ENCODE data around the gene SLC29A1. TPM values are rescaled to one million over a fixed set of nuclear protein-coding genes. Genes with fewer than 3 reads are reported as not detected.

SLC29A1 gene
- total RNA-seq, 1 donor, result 26.9 TPM

DNA sequence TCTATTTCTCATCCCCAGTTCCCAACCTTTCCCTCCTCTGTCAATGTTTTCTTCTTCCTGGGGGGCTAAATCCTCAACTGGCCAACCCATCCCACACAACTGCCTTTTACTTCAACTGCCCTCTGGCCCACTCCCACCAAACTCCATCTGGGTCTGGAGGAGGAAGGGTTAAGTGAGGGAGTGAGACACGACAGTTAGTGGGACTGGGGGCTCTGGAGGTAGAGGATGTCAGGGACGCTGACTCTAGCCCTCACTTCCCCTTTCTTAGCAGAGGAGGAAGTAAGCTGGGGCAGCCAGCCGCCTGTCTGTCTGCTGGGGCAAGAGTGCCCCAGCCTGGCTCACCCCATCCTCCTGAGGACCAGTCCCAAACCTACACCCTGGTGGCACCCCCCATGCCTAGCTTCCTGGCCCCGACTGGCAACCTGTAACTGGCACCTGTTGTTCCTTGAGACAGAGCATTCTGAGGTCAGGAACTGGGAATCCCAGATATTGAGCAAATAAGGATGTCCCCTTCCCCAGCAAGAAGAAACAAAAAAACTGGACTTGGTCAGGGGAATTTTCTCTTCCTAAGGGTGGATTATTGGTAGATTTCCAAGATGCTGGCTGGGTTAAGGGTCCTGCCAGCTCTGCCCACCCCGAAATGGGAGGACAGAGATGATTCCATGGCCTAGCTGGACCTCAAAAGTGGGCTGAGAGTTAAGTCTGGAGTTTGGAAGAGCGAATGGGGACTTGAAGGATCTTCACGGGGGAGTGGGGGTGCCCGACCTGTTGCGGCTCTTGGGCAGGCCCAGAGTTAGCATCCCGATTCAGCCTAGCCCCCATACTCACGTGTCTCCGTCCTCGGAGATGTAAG lies 41.0 kb downstream of the SLC29A1 start:
- peak in 2 of 3 donors; percentile 84 to 89 for DNase-seq (ENCODE audit: low read depth in 2 of 3, low spot score in 2 of 3)

DNA sequence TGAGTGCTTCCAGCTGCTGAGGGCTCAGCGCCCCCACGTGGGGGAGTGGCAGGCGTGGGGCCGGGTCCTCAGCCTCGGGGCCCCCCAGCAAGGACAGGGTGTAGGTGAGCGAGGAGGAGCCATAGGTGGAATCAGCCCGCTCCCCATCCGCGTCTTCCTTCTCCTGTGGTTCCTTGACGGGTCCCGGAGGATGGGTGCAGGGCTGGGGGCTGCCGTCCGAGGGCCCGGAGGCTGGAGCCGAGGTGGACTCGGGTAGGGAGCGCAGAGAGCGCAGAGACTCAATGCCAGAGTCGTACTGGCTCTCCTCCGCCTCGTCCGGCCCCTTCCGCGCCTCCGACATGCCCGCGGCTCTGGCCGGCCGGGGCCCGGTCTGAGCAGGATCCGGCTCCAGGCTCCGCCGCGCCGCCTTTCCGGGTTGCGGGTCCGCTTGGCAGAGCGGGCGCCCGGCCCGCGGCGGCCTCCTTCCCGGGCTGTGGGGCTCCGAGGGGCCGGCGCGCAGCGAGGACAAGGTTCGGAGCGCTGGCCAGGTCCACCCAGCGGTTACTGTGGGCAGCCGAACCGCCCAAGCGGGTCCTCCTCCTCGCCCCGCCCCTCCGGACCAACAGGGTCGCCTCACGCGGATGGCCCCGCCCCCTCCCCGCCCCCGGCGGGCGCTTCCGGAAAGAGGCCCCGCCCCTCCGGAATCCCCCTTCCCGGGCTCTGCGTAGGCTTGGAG lies 41.8 kb downstream of the SLC29A1 start, which contains the start of gene NFKBIE:
Gene NFKBIE (minus strand): TSS at position 545 of the 715 bp plus-strand sequence. CDS start 205 bp downstream, at position 340.
- DNase-seq (ENCODE audit: low read depth in 2 of 3, low spot score in 2 of 3), result peak; percentile 89 to 94 (median 93)

DNA sequence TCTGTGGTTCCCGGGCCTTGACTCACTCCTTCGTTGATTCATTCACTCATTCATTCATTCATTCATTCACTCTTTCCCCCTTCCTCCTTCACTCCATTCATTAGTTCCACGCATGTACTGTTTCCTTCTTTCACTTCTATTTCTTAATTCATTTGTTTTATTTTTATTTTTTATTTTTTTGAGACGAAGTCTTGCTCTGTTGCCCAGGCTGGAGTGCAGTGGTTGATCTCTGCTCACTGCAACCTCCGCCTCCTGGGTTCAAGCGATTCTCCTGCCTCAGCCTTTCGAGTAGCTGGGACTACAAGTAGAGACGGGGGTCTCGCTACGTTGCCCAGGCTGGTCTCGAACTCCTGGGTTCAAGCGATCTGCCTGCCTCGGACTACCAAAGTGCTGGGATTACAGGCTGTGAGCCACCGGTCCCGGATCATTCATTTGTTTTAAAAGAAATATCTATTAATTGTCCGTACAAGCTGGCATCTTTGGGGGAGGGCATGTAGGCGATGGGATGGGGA lies 42.4 kb downstream of the SLC29A1 start:
- DNase-seq (ENCODE audit: low read depth in 2 of 3, low spot score in 2 of 3), result no peak

DNA sequence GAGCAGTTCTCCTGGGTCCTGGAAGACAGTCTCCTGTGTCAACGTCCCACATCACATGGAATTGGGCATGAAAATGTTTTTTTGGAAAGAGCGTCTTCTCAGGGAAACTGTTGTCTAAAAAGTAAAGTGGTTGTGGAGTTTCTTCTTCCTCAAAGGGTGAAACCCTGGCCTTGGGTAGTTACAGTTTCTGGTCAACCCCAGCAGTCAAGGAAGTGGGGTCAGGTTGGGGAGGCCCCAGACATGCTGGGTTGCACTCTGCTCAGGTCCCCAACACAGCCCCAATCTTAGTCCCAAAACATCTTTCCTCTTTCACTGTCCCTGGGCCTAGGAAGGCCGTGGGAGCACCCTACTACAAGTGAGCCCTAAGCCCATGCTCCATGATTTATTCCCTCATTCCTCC lies 43.0 kb downstream of the SLC29A1 start:
- DNase-seq (ENCODE audit: low read depth in 2 of 3, low spot score in 2 of 3), result no peak

DNA sequence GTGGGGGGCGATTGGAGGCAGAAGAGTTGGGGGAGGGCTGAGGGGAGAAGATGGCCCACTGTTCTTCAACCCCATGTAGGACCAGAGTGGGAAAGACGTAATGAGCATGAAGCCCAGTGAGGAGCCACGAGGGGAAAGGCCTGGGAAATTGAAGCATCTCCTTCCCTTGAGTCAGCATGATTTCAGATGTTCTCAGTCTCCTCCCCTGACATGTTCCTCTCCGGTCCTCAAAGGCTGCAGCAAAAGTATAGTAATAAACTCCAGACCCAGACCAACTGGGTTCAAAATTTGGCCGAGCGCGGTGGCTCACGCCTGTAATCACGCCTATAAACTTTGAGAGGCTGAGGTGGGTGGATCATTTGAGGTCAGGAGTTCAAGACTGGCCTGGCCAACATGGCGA lies 43.9 kb downstream of the SLC29A1 start:
- DNase-seq (ENCODE audit: low read depth in 2 of 3, low spot score in 2 of 3), result no peak

DNA sequence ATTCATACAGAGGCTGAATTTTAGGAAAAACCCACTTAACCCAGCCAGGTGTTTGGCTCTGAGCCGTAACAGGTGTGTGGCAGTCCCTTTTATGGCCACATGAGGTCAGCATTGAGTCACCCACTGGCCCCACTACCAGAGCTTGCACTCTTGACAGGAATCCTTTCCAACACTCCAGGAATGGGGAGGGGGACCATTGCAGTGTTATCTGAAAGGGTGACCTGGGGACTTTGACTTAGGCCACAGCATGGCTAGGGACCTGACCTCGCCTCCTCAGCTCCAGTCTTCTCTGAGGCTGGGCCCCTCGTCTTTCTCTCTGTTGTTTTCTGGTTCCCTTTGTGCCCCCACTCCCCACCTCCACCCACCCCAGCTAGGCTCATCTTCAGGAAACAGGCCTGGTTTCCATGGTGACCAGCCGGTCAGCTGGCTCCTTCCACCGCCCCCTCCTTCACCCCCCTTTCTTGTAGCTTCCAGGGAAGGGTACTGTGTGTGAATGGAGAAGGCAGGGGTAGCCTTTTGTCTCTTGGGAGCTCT lies 44.8 kb downstream of the SLC29A1 start:
- peak in 1 of 3 donors; percentile 56 for DNase-seq (ENCODE audit: low read depth in 2 of 3, low spot score in 2 of 3)

DNA sequence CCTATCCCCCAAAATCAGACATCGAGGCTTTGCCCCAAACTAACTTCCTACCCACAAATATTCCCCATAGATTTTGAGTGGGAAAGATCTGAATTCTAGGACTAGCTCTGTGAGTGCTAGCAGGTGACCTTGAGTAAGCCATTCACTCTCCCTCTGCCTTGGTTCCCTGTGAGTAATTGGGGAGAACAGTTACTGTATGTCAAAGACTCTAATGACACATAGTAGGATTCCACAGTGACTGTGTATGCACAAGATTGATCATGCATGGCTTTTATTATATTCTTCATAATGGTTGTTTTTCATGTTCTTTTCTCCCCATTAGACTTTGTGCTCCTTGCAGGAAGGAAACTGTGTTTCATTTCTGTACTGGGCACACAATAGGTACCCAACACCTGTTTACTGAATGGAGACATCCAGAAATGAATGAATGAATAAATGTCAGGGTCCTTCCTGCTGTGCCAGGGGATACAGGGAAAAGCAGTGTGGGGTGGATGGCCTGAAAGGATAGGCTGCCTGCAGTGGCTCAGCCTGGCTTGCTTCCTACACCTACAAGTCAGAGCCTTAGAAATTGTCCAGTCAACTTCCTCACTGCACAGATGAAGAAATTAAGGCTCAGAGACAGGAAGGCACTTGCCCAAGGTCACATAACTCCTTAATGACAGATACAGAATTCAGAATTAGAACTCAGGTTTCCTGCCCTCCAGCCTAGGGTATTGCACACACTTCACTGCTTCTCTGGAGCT lies 46.0 kb downstream of the SLC29A1 start:
- DNase-seq (ENCODE audit: low read depth in 2 of 3, low spot score in 2 of 3), result no peak

DNA sequence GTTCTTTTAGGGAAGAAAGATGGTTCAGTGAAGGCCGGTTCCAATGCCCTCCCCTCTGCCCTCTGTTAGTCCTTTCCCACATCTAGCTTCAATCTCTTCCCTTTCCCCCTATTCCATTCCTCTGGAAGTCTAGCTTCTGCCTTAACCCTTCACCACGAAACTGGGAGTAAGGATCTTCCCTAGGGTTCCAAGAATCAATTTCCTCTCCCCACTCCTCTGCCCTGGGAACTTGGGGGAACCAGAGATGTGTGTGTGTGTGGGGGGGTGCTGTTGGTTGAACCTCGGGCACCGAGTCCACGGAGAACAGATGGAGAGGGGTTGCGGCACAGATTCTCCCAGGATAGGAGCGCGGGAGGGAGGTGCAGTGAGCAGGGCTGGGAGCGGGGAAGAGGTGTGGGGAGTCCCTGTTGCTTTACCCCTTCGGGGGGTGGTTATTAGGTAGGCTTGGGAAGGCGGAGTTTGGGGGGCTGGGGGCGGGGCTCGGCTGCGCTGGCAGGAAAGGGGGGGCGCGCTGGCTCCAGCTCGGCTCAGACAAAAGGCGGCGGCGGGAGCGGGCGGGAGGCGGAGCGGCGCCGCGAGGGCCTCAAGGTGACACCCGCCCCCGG lies 46.6 kb downstream of the SLC29A1 start, which contains the start of gene TMEM151B:
Gene TMEM151B (plus strand): TSS at position 530 of the 605 bp plus-strand sequence. CDS start 293 bp downstream, outside the sequence.
- DNase-seq (ENCODE audit: low read depth in 2 of 3, low spot score in 2 of 3), result no peak

DNA sequence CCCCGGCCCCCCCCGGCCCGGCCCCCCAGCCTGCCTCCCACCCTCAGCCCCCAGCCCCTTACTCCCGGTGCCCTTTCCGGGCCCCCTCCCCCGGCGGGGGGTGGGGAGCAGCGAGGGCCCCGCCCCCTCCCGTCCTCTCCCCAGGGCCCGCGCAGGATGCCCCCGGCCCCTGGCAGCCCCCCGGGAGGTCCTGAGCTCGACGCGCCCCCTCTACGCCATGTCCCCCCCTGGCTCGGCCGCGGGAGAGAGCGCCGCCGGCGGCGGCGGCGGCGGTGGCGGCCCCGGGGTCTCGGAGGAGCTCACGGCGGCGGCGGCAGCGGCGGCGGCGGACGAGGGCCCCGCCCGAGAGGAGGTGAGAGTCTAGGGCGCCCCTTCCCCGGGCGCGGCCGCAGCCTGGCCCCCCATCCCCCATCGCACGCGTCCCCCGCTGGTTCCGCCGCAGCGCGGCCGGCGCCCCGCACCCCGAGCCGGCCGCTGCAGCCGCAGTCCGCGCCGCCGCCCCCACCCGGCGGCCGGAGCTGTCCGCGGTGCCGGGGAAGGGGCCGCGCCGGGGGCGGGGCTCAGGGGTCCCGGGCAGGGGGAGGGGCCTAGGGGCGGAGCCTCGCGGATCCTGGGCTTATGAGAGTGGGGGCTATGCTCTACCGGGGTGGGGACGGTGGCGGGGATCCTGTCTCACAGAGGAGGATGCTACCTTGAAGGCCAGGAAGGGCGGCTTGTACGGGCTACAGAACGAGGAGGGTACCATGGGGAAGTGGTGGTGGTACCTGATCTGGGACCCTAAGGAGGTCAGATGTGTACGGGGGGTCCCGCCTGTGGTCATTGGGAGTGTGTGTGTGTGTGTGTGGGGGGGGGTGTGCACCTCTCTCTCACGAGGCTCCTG lies 47.4 kb downstream of the SLC29A1 start:
- DNase-seq (ENCODE audit: low read depth in 2 of 3, low spot score in 2 of 3), result no peak

DNA sequence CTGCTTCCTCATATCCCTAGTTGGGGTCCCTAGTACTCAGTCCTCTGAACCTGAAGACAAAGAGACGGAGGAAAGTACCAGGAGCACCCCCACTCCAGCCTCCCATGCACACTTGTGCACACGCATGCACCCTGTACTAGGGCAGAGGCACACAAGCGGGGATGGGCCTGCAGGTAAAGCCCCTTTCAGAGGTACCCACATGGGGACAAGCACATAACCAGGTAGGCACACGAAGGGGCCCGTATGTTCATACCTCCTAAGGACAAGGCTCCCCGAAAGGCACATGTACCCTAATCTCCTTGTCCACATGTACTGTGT lies 48.0 kb downstream of the SLC29A1 start:
- DNase-seq (ENCODE audit: low read depth in 2 of 3, low spot score in 2 of 3), result no peak

DNA sequence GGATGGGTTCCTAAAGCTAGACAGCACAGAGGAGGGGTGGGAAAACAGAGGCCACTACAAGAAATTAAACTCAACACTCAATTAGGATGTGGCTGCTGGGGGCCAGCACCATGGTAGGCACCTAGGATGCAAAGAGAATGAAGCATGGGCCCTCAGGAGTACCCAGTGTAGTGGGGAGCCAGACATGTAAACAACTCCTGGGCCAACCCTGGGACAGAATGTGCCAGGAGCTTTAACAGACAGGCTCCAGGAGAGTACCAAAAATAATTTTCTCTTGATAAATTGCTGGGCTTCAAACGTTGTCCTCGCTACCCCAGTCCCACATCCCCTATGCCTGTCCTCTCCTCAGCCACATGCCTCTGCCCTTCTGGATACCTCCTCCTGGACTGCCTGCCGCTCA lies 48.5 kb downstream of the SLC29A1 start:
- DNase-seq (ENCODE audit: low read depth in 2 of 3, low spot score in 2 of 3), result no peak

DNA sequence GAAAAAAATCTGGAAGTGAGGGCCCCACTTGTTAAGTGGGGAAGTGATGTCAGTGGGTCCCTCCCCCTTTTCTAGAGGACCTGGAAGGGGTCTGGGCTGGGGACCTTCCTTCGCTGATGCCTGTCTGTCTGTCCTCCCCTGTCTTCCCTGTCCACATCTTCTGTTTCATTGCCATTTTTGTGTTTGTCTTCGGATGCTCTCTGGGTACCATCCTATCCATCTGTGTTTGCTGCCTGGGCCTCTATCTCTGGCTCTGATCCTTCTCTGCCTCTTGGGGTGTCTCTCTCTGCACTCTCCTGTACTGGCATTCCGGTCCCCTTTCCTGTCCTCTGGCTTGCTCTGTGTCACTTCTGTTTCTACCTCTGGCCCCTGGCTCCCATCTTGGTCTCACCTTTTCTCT lies 49.1 kb downstream of the SLC29A1 start:
- DNase-seq (ENCODE audit: low read depth in 2 of 3, low spot score in 2 of 3), result no peak

DNA sequence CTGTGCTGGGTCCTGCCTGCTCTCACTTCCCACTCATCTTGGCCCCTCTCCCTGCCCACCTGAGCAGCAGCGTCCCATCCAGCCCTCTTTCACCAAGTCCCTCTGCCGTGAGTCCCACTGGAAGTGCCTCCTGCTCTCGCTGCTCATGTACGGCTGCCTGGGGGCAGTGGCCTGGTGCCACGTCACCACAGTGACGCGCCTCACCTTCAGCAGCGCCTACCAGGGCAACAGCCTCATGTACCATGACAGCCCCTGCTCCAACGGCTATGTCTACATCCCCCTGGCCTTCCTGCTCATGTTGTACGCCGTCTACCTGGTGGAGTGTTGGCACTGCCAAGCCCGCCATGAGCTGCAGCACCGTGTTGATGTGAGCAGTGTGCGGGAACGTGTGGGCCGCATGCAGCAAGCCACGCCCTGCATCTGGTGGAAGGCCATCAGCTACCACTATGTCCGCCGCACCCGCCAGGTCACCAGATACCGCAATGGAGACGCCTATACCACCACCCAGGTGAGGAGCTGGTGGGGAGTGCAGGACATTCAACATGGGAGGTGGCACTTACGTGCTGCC lies 49.7 kb downstream of the SLC29A1 start:
- DNase-seq (ENCODE audit: low read depth in 2 of 3, low spot score in 2 of 3), result no peak

DNA sequence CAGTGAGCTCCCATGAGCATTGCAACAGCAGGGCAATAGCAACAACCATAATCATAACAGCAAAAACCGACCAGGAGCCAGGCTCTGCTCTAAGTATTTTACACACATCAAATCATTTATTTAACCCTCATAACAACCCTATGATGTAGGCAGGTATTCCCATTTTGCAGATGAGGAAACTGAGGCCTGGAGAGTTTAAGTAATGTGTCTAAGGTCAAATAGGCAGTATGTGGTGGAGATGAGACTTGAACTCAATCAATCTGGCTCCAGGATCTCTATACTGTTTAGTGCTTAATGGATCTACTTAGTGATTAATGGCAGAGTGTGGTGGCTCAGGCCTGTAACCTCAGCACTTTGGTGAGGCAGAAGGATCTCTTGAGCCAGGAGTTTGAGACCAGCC lies 50.2 kb downstream of the SLC29A1 start:
- no peak for DNase-seq (ENCODE audit: low read depth in 2 of 3, low spot score in 2 of 3)

DNA sequence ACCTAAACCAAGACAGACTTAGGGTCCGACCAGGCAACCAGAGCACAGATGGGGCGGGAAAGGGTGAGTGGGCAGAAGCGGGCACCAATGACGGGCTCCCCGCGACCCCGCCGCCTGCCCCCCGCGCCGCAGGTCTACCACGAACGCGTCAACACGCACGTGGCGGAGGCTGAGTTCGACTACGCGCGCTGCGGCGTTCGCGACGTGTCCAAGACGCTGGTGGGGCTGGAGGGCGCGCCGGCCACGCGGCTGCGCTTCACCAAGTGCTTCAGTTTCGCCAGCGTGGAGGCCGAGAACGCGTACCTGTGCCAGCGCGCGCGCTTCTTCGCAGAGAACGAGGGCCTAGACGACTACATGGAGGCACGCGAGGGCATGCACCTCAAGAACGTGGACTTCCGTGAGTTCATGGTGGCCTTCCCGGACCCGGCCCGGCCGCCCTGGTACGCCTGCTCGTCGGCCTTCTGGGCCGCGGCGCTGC lies 51.9 kb downstream of the SLC29A1 start:
- DNase-seq (ENCODE audit: low read depth in 2 of 3, low spot score in 2 of 3), result no peak

DNA sequence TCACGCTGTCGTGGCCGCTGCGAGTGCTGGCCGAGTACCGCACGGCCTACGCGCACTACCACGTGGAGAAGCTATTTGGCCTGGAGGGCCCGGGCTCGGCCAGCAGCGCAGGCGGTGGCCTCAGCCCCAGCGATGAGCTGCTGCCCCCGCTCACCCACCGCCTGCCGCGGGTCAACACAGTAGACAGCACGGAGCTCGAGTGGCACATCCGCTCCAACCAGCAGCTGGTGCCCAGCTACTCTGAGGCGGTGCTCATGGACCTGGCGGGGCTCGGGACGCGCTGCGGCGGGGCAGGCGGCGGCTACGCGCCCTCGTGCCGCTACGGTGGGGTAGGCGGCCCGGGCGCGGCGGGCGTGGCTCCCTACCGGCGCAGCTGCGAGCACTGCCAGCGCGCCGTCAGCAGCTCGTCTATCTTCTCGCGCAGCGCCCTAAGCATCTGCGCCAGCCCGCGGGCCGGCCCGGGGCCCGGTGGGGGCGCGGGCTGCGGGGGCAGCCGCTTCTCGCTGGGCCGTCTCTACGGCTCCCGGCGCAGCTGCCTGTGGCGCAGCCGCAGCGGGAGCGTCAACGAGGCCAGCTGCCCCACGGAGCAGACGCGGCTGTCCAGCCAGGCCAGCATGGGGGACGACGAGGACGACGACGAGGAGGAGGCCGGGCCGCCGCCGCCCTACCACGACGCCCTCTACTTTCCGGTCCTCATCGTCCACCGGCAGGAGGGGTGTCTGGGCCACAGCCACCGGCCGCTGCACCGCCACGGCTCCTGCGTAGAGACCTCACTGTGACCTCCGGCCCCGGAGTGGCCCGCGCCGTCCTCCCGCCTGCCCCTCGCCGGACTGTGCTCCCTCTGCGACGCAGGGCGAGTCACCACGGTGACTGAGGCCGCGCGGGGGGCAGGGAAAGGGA lies 52.6 kb downstream of the SLC29A1 start:
- DNase-seq (ENCODE audit: low read depth in 2 of 3, low spot score in 2 of 3), result peak in 2 of 3 donors; percentile 50 to 53

DNA sequence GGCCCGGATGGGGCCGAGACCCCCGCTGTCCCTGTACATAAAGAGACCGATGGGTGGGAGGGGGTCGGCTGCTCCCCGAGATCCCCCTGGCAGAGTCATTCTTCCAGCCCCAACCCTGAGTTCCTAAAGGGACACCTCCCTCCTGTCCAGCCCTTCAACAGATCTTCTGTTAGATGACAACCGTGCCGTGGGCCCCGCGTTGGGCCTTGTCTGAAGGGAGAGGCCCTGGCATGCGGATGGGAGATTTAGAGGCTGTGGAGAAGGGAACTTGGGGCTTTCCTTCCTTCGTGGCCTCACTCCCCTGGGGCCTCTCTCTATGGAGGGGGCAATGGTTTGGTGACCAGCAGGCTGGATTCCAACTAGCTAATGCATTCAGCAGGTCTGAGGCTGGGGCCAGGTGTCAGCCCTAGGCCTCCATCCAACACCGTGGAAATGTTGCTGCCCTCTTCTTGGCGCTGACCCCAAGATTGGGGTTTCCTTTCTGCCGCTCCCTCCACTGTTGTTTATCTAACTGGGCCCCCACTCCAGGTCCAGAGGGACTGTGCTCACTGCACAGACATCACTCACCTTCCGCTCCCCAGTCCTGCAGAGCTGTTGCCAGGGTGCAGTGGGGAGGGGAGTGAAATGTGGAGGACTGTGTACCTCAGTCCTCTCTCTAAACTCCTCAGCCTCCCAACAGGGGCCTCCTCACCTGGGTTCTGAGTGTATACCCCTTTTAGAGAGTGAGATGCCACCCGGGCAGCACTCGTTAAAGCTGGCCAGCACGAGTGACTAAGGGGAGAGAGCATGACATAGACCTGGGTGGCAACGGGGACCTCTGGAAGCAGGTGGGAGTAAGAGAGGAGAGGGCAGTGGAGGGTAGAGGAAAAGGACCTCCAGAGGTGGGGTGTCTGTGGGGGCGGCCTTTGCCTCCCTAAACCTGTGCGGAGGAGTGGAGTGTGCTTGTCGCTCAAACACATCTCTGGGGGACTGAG lies 53.6 kb downstream of the SLC29A1 start:
- DNase-seq (ENCODE audit: low read depth in 2 of 3, low spot score in 2 of 3), result no peak

All from hematopoietic multipotent progenitor cell (in vitro differentiated cells).